Hepatocyte (in vitro differentiated cells): Measurements from ENCODE around the gene LSR. TPM values are rescaled to one million over a fixed set of nuclear protein-coding genes. Genes with fewer than 3 reads are reported as not detected.

ENCODE experiments used
- DNase-seq: peaks from one replicate; pipeline ENCODE4 v3.0.0-alpha.2; 2016; ENCODE audit warnings: low spot score
- H2AFZ ChIP-seq: fragments of 200-600 bp; sonication (generic); 2 replicates; pipeline ENCODE4 v1.6.0; 2016; ENCODE audit warnings: antibody characterized with exemption, mild to moderate bottlenecking
- H3K27ac ChIP-seq: fragments of 200-600 bp; sonication (generic); 2 replicates; pipeline ENCODE4 v1.5.1; 2016; ENCODE audit warnings: mild to moderate bottlenecking
- H3K27me3 ChIP-seq: fragments of 200-600 bp; sonication (generic); 2 replicates; pipeline ENCODE4 v1.6.1; 2016
- H3K36me3 ChIP-seq: fragments of 200-600 bp; sonication (generic); replicated peaks from 2 replicates; pipeline ENCODE4 v1.5.1; 2016; ENCODE audit warnings: low read depth; ENCODE audit not compliant: insufficient read depth
- H3K4me1 ChIP-seq: fragments of 200-600 bp; sonication (generic); 2 replicates; pipeline ENCODE4 v1.5.1; 2016; ENCODE audit warnings: mild to moderate bottlenecking, moderate library complexity; ENCODE audit not compliant: insufficient read depth
- H3K4me2 ChIP-seq: fragments of 200-600 bp; sonication (generic); 2 replicates; pipeline ENCODE4 v1.6.0; 2016
- H3K4me3 ChIP-seq: fragments of 200-600 bp; sonication (generic); 2 replicates; pipeline ENCODE4 v1.5.1; 2016; ENCODE audit warnings: mild to moderate bottlenecking
- H3K79me2 ChIP-seq: fragments of 200-600 bp; sonication (generic); 2 replicates; pipeline ENCODE4 v1.6.0; 2017; ENCODE audit warnings: mild to moderate bottlenecking
- H3K9me2 ChIP-seq: fragments of 200-600 bp; sonication (generic); replicated peaks from 2 replicates; pipeline ENCODE4 v1.6.0; 2017; ENCODE audit warnings: mild to moderate bottlenecking; ENCODE audit not compliant: insufficient read depth
- H3K9me3 ChIP-seq: fragments of 200-600 bp; sonication (generic); 2 replicates; pipeline ENCODE4 v1.5.1; 2016; ENCODE audit warnings: low read depth, mild to moderate bottlenecking
- H4K20me1 ChIP-seq: fragments of 200-600 bp; sonication (generic); 2 replicates; pipeline ENCODE4 v1.6.0; 2016; ENCODE audit warnings: mild to moderate bottlenecking; ENCODE audit not compliant: insufficient read depth, poor library complexity, severe bottlenecking
- EZH2 ChIP-seq: fragments of 200-600 bp; sonication (generic); IDR thresholded peaks from 2 replicates; pipeline ENCODE4 v1.6.1; 2016; ENCODE audit warnings: antibody characterized with exemption, mild to moderate bottlenecking, borderline replicate concordance
- EZH2phosphoT487 ChIP-seq: fragments of 200-600 bp; sonication (generic); IDR thresholded peaks from one replicate; pipeline ENCODE4 v1.6.1; 2018; ENCODE audit warnings: antibody characterized with exemption, mild to moderate bottlenecking, low read depth, moderate library complexity; ENCODE audit not compliant: unreplicated experiment, severe bottlenecking
- WGBS: methylation state at CpG from one replicate; pipeline ENCODE4 v1.1.6; 2016; ENCODE audit warnings: low lambda C conversion rate; ENCODE audit errors: missing lambda C conversion rate; 5-methylcytosine and 5-hydroxymethylcytosine counted together
- polyA plus RNA-seq: library from polyadenylated mRNA; unstranded; fragments of >200 nt; fragmentation: Nextera tagmentation; extraction: Ambion mirVana; gene quantifications from 2 replicates; pipeline ENCODE4 v1.2.1, GENCODE V29; 2016
- total RNA-seq: library from RNA; depleted of rRNA; stranded (reverse); fragments of >200 nt; gene quantifications from 2 replicates; pipeline ENCODE4 v1.2.3, GENCODE V29; 2014
- TF ChIP-seq, protein P1 (sequence below): fragments of 200-600 bp; sonication (generic); IDR thresholded peaks from 2 replicates; pipeline ENCODE4 v1.5.1; 2016; ENCODE audit warnings: antibody characterized with exemption, mild to moderate bottlenecking; ENCODE audit not compliant: poor library complexity

The LSR gene
- total and polyA plus RNA-seq, 2 experiments from 2014 or later, result 89.9 to 296 TPM

DNA sequence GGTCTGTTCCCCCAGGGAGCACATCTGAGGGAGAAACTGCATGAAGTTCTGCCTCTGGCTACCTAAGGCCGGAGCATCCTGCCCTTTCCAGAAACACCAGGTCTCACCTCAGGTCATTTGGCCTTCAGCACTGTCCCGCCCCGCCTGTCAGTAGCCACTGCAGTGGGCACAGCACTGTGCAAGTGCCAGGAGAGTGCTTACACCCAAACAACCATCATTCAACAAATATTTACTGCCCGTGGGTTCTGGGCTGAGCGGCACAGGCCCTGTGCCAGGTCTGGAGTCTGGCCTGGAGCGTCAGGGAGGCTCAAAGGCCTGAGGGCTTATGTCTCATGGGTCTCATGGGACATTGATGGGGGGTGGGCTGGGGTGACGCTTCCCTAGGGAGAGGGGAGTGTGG, 22.7 kb downstream of the LSR start:
- TF ChIP-seq EZH2, result no peak
- H3K27ac ChIP-seq, result no peak overlapping the region
- peaks cover 10% of the 10 kb centered on the region for H4K20me1 ChIP-seq
- H2AFZ ChIP-seq, result no peak overlapping the region
- no peaks in the 10 kb centered on the region for H3K36me3 ChIP-seq
- H3K4me3 ChIP-seq, result no peak overlapping the region
- H3K4me2 ChIP-seq, result no peak overlapping the region
- no peaks in the 10 kb centered on the region for H3K27me3 ChIP-seq
- H3K79me2 ChIP-seq, result peaks cover 31% of the 10 kb centered on the region
- 97% methylated on average over 7 of the region's 7 CpGs for WGBS
- no peaks in the 10 kb centered on the region for H3K9me2 ChIP-seq
- no peak for DNase-seq
- peaks cover 5% of the 10 kb centered on the region for H3K4me1 ChIP-seq
- H3K9me3 ChIP-seq, result no peaks in the 10 kb centered on the region

DNA sequence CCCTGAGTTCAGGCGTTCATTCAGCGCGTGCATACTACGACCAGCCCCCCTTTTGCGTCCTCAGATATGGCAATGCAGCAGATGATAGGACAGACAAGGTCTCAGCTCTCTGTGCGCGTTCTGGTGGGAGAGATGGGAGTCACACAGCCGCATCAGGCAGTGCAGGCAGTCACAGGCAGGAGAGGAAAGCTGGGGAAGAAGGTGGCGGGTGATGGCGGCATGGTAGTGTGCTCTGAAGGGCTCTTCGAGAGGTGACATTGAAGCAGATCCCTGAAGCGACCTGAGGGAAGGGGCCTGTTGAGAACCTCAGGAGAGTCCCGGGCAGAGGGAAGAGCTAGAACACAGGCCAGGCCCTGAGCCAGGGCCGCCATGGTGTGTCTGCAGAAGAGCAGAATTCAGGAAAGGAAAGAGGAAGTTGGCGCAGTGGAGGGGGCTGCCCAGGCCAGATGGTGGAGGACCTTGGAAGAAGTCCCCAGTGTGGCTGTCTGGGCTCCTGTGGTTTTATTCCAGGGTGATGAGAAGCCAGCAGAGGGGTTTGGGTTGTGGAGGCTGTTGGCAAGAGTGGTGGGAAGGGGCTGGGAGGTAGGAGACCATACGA, 23.4 kb downstream of the LSR start:
- WGBS, result 97% methylated on average over 16 of the region's 16 CpGs
- TF ChIP-seq, protein P1, sequence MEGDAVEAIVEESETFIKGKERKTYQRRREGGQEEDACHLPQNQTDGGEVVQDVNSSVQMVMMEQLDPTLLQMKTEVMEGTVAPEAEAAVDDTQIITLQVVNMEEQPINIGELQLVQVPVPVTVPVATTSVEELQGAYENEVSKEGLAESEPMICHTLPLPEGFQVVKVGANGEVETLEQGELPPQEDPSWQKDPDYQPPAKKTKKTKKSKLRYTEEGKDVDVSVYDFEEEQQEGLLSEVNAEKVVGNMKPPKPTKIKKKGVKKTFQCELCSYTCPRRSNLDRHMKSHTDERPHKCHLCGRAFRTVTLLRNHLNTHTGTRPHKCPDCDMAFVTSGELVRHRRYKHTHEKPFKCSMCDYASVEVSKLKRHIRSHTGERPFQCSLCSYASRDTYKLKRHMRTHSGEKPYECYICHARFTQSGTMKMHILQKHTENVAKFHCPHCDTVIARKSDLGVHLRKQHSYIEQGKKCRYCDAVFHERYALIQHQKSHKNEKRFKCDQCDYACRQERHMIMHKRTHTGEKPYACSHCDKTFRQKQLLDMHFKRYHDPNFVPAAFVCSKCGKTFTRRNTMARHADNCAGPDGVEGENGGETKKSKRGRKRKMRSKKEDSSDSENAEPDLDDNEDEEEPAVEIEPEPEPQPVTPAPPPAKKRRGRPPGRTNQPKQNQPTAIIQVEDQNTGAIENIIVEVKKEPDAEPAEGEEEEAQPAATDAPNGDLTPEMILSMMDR, result no peak
- no peak for TF ChIP-seq EZH2
- no peak for TF ChIP-seq EZH2phosphoT487
- Histone ChIP-seq H3K9me3 (no peaks in the 10 kb centered on the region), H2AFZ (no peak overlapping the region), H3K4me3 (no peak overlapping the region), H4K20me1 (peaks cover 10% of the 10 kb centered on the region), H3K27me3 (no peaks in the 10 kb centered on the region), H3K27ac (no peak overlapping the region), H3K79me2 (peaks cover 24% of the 10 kb centered on the region), H3K9me2 (no peaks in the 10 kb centered on the region), H3K36me3 (no peaks in the 10 kb centered on the region), H3K4me1 (peaks cover 5% of the 10 kb centered on the region), H3K4me2 (no peak overlapping the region)
- no peak for DNase-seq

DNA sequence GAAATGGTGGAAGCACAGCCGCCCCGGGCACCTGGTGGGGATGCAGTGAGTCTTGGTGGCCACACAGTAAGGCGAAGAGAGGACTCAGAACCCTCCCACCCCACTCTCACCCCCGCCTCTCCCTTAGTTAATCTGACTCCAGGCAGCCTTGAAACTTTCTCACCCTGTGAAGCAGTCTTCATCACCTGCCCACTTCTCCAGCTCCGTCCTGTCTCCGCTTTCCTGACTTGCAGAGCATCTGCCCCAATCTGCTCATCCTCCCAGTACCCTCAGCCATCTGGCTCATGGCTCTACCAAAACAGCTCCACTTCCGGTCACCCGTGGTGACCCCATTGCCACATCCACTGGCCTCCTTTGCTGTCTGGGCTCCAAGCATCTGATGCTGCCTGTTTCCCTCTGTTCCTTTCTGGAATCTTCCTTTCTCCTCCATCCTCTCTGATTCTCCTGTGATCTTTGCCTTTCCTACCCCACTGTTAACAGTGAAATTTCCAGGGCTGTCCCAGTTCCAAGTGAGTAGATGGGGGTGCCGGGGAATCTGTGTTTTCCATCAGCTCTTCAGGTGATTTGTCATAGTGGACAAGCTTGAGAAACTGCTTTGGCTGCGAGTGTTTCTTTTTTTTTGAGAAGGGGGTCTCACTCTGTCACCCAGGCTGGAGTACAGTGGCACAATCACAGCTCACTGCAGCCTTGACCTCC, 24.3 kb downstream of the LSR start:
- Histone ChIP-seq H3K9me2 (no peaks in the 10 kb centered on the region), H3K4me1 (peaks cover 5% of the 10 kb centered on the region), H3K4me3 (no peak overlapping the region), H2AFZ (no peak overlapping the region), H3K79me2 (peaks cover 21% of the 10 kb centered on the region), H3K4me2 (no peak overlapping the region), H4K20me1 (peaks cover 10% of the 10 kb centered on the region), H3K9me3 (no peaks in the 10 kb centered on the region), H3K27ac (no peak overlapping the region), H3K36me3 (no peaks in the 10 kb centered on the region), H3K27me3 (no peaks in the 10 kb centered on the region)
- DNase-seq, result no peak
- TF ChIP-seq EZH2phosphoT487 (no peak), EZH2 (no peak)
- 92% methylated on average over 10 of the region's 10 CpGs for WGBS

DNA sequence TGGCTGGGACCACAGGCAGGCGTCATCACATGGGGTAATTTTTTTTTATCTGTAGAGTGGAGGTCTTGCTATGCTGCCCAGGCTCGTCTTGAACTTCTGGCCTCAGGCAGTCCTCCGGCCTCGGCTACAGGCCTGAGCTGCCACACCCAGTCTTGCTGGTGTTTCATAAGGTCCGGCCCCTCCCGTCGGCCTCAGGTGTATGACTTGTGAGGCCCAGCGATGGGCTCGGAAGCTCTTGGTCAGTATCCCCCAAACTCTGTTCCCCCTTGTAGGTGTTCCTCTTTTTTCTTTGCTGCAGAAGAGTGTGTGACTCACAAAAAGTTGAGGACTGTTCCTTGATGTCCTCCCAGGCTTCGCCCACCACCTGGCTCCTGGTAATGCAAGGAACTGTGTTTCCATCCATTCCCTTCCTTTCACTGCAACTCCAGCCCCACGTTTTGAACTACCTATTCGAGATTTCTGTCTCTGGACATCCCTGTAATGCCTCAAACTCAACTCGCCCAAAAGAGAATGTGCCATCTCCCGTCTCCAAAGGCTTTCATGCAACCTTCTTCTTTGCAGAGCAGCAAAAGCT, 25.0 kb downstream of the LSR start:
- peaks cover 5% of the 10 kb centered on the region for H3K4me1 ChIP-seq

More for the DNA sequence above, 25.0 kb downstream of the LSR start:
- Histone ChIP-seq H3K36me3 (no peaks in the 10 kb centered on the region), H3K9me3 (no peaks in the 10 kb centered on the region), H3K27ac (no peak overlapping the region), H4K20me1 (peaks cover 10% of the 10 kb centered on the region), H3K4me3 (no peak overlapping the region), H2AFZ (no peak overlapping the region), H3K27me3 (no peaks in the 10 kb centered on the region), H3K9me2 (no peaks in the 10 kb centered on the region), H3K79me2 (peaks cover 21% of the 10 kb centered on the region), H3K4me2 (no peak overlapping the region)
- DNase-seq, result no peak
- no peak for TF ChIP-seq EZH2
- no peak for TF ChIP-seq EZH2phosphoT487
- TF ChIP-seq, protein P1, result no peak
- WGBS, result 84% methylated on average over 14 of the region's 14 CpGs
